Inflammatory macrophage treated with lipopolysaccharide for 4 hours (primary cell): ENCODE measurements around the gene IL17B.
A peak's percentile ranks its signal among the peaks of the same experiment; 100 is the strongest.

Experiments
- DNase-seq: peaks from one replicate; pipeline ENCODE4 v3.0.0-alpha.2; 2020

Gene IL17B

GRCh38 chr5:149355688-149356087, 23.4 kb downstream of the IL17B start:
- no peak for DNase-seq

GRCh38 chr5:149353911-149354310, 25.2 kb downstream of the IL17B start:
- DNase-seq = no peak

GRCh38 chr5:149352169-149352568, 26.9 kb downstream of the IL17B start:
- DNase-seq = no peak

- DNase-seq = no peak
Observed at GRCh38 chr5:149349382-149349781, 29.7 kb downstream of the IL17B start.

- no peak for DNase-seq
Observed at GRCh38 chr5:149348518-149348917, 30.6 kb downstream of the IL17B start.

GRCh38 chr5:149345892-149346222, 33.2 kb downstream of the IL17B start:
- peak; percentile 33 for DNase-seq

- DNase-seq = peak; percentile 99
Observed at GRCh38 chr5:149345147-149345891, 33.8 kb downstream of the IL17B start, which contains the start of gene GRPEL2. TSS of gene GRPEL2 (plus strand) at chr5:149345499. CDS start at chr5:149345540, 41 bp downstream.

- no peak for DNase-seq
Observed at GRCh38 chr5:149344151-149344550, 34.9 kb downstream of the IL17B start.

- DNase-seq = no peak
Observed at GRCh38 chr5:149341876-149342275, 37.2 kb downstream of the IL17B start.

- no peak for DNase-seq
Observed at GRCh38 chr5:149340920-149341319, 38.2 kb downstream of the IL17B start.

- DNase-seq = no peak
Observed at GRCh38 chr5:149338364-149338763, 40.7 kb downstream of the IL17B start.

- DNase-seq = no peak
Observed at GRCh38 chr5:149337736-149338135, 41.4 kb downstream of the IL17B start.

GRCh38 chr5:149333711-149334443, 45.2 kb downstream of the IL17B start:
- no peak for DNase-seq

- no peak for DNase-seq
Observed at GRCh38 chr5:149328177-149328576, 50.9 kb downstream of the IL17B start.

- no peak for DNase-seq
Observed at GRCh38 chr5:149326611-149327010, 52.5 kb downstream of the IL17B start.

- DNase-seq = no peak
Observed at GRCh38 chr5:149325894-149326293, 53.2 kb downstream of the IL17B start.

- no peak for DNase-seq
Observed at GRCh38 chr5:149325166-149325735, 53.8 kb downstream of the IL17B start.

GRCh38 chr5:149324641-149325040, 54.5 kb downstream of the IL17B start:
- no peak for DNase-seq
